ENCODE measurements around the gene NFIB.

GRCh38 chr9:14131356-14132088 is 182.4 kb downstream of the NFIB start:
- TF ChIP-seq CTCF (IDR thresholded peaks at IDR 0.05) (no peak), TAF1 (IDR thresholded peaks at IDR 0.05; ENCODE audit: borderline replicate concordance, low read depth, low read length) (no peak)

All from SK-N-SH (cell line).